BLaER1 (cell line): ENCODE results near the gene SUPT16H.
A peak's percentile ranks its signal among the peaks of the same experiment; 100 is the strongest.

Source experiments
- H3K27ac ChIP-seq: shearing (Covaris generic); formaldehyde crosslinking; 2 replicates; pipeline ENCODE4 v1.8.1; 2022
- H3K27me3 ChIP-seq: shearing (Covaris generic); formaldehyde crosslinking; 2 replicates; pipeline ENCODE4 v1.8.1; 2022
- H3K36me3 ChIP-seq: shearing (Covaris generic); formaldehyde crosslinking; 2 replicates; pipeline ENCODE4 v1.8.1; 2022
- H3K4me1 ChIP-seq: shearing (Covaris generic); formaldehyde crosslinking; 2 replicates; pipeline ENCODE4 v1.8.1; 2022
- H3K4me2 ChIP-seq: shearing (Covaris generic); formaldehyde crosslinking; 2 replicates; pipeline ENCODE4 v1.8.1; 2022
- H3K4me3 ChIP-seq: shearing (Covaris generic); formaldehyde crosslinking; 2 replicates; pipeline ENCODE4 v1.8.1; 2022
- H3K9ac ChIP-seq: shearing (Covaris generic); formaldehyde crosslinking; 2 replicates; pipeline ENCODE4 v1.8.1; 2022
- H3K9me3 ChIP-seq: shearing (Covaris generic); formaldehyde crosslinking; 2 replicates; pipeline ENCODE4 v1.8.1; 2022
- H4K20me1 ChIP-seq: shearing (Covaris generic); formaldehyde crosslinking; 2 replicates; pipeline ENCODE4 v1.8.1; 2022
- Cebpa-rat ChIP-seq: shearing (Covaris generic); IDR thresholded peaks from 2 replicates; pipeline ENCODE4 v1.8.1; 2022

Gene SUPT16H

DNA sequence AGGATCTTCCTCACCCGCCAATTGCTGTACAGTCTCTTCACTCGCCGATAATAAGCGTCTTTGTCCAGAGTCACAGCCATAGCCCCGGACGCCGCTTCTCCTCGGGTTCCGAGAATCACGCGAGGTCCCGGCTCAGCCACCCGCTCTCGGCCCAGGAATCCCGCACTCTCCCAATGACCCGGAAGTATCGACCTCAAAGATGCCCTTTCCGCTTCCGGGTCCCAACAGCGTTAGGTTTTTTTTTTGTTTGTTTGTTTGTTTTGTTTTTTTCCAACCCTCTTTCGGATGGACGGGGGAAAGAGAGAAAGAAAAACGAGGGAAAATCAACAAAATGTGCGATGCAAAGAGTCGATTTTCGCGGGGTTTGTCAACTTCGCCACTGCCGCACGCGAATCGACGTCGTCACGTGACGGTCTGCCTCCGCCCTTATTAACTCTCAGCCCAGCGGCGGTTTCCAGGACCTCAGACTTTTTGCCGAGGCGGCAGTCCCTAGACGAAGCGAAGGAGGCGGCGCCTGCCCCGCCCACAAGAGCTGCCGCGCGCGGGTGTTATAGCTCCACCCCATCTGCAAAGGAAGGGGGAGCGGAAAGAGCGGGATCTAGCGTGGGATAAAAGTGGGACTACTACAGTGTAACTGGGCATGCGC lies at the start of gene SUPT16H:
SUPT16H (minus strand) TSS at position 172 of the 646 bp plus-strand sequence; CDS start at position 80, 92 bp downstream.
- Histone ChIP-seq H3K9ac (peak within 1 kb of the TSS; percentile 95), H3K27me3 (no peaks in the 10 kb centered on the region), H3K4me3 (peak within 1 kb of the TSS; percentile 78), H4K20me1 (peaks cover 35% of the 10 kb centered on the region), H3K9me3 (no peaks in the 10 kb centered on the region), H3K4me1 (peaks cover 45% of the 10 kb centered on the region), H3K4me2 (peak within 1 kb of the TSS; percentile 87), H3K36me3 (peaks cover 54% of the 10 kb centered on the region), H3K27ac (peak within 1 kb of the TSS; percentile 94)
- no peak for TF ChIP-seq Cebpa-rat

DNA sequence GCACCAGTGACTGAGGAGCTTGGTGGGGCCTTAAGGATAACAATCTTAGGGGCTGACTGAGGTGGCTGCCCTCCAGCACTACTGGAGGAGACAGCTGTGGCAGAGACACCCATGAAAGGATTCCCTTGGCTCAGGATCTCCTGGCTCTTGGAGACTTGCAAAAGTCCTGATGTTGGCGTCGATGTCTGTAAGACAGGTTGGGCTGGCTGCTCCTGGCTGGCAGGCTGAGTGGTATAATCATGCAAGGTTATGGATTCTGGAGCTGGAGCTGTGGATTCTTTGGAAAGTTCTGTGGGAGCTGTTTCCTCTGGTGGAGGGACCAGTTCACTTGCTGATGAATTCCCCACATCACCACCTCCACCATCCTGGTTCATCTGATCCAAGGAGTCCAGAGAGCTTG lies 47.3 kb upstream of the SUPT16H start:
- H3K36me3 ChIP-seq, result peaks cover 68% of the 10 kb centered on the region

DNA sequence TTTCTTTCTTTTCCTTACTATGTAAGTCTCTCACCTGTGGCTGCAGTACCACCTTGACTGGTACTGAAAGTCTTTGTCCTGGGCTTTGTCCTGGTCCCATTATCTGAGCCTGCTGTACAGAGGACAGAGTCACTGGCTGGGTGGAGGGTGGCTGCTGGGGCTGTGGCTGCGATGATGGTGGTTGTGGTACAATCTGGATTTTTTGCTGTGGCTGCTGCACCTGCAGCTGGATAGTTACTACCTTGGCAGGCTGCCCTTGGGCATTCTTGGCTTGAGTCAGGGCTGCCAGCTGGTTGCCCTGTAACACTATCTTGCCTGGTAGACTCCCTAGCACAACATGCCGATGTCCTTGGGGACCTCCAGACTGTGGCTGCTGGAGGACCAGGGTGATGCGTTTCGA lies 45.1 kb upstream of the SUPT16H start:
- Histone ChIP-seq H3K27ac (no peak overlapping the region), H3K9me3 (no peaks in the 10 kb centered on the region), H3K36me3 (peaks cover 89% of the 10 kb centered on the region), H3K4me2 (no peak overlapping the region), H3K4me3 (no peak overlapping the region), H4K20me1 (peaks cover 79% of the 10 kb centered on the region), H3K27me3 (no peaks in the 10 kb centered on the region), H3K4me1 (no peaks in the 10 kb centered on the region), H3K9ac (no peak overlapping the region)
- no peak for TF ChIP-seq Cebpa-rat

More for the DNA sequence above, 47.3 kb upstream of the SUPT16H start:
- H3K9ac ChIP-seq, result no peak overlapping the region
- H4K20me1 ChIP-seq, result peaks cover 97% of the 10 kb centered on the region
- H3K9me3 ChIP-seq, result no peaks in the 10 kb centered on the region
- no peak overlapping the region for H3K4me3 ChIP-seq
- H3K4me1 ChIP-seq, result peaks cover 13% of the 10 kb centered on the region
- no peak overlapping the region for H3K4me2 ChIP-seq
- no peak overlapping the region for H3K27ac ChIP-seq
- H3K27me3 ChIP-seq, result no peaks in the 10 kb centered on the region
- TF ChIP-seq Cebpa-rat, result no peak

- Histone ChIP-seq H3K4me1 (no peaks in the 10 kb centered on the region), H3K27ac (no peak overlapping the region)
These were observed 42.9 kb upstream of the SUPT16H start for GRCh38 chr14:21426692-21427091.

GRCh38 chr14:21419528-21419927 lies 35.7 kb upstream of the SUPT16H start:
- Histone ChIP-seq H3K4me3 (no peak overlapping the region), H4K20me1 (peaks cover 53% of the 10 kb centered on the region), H3K4me2 (no peak overlapping the region), H3K4me1 (no peaks in the 10 kb centered on the region), H3K9me3 (no peaks in the 10 kb centered on the region), H3K27ac (no peak overlapping the region), H3K27me3 (no peaks in the 10 kb centered on the region), H3K36me3 (peaks cover 96% of the 10 kb centered on the region), H3K9ac (no peak overlapping the region)
- TF ChIP-seq Cebpa-rat, result no peak

More at GRCh38 chr14:21426692-21427091, 42.9 kb upstream of the SUPT16H start:
- no peak for TF ChIP-seq Cebpa-rat
- Histone ChIP-seq H3K4me3 (no peak overlapping the region), H3K9ac (no peak overlapping the region), H3K27me3 (no peaks in the 10 kb centered on the region), H3K9me3 (no peaks in the 10 kb centered on the region), H4K20me1 (peaks cover 77% of the 10 kb centered on the region), H3K4me2 (no peak overlapping the region), H3K36me3 (peaks cover 99% of the 10 kb centered on the region)

DNA sequence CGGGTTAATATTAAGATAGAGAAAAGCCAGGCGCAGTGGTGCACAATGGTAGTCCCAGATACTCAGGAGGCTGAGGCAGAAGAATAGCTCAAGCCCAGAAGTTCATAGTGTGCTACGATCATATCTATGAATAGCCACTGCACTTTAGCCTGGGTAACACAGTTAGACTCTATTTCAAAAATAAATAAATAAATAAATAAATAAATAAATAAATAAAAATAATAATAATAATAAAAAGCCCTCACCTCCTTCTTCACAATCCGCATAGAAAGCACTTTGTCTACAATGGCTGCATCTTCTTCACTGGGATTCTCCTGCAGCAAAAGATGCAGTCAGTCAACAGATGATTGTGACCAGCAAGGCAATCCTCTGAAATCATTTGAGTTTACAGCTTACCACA lies 31.5 kb upstream of the SUPT16H start:
- Histone ChIP-seq H3K27me3 (no peaks in the 10 kb centered on the region), H3K27ac (no peak overlapping the region), H3K36me3 (peaks cover 96% of the 10 kb centered on the region), H3K4me3 (no peak overlapping the region), H3K4me2 (no peak overlapping the region), H3K9me3 (no peaks in the 10 kb centered on the region), H3K4me1 (no peaks in the 10 kb centered on the region), H3K9ac (no peak overlapping the region), H4K20me1 (peaks cover 28% of the 10 kb centered on the region)
- TF ChIP-seq Cebpa-rat, result no peak

DNA sequence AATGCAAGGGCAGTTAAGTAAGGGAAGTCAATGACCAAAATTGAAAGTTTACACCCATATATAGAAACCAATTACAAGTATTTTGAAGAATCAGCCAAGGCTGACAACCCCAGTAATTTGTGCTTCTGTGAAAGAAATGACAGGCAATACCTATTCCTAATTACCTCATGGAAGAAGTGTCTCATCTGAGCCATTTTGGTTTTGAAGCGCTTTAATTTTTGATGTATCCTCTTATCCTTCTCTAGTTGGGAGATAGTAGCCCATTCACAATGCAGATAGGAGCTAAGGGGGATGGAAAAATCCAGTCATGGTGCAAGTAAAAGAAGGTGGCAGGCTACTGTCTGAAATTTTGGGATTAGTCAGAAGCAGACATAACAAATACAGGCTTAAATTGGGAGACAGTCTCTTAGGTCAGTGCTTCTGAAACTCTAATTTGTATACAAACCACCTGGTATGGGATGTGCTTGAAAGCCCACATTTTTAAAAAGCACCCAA lies 30.4 kb upstream of the SUPT16H start:
- no peaks in the 10 kb centered on the region for H3K27me3 ChIP-seq
- H3K36me3 ChIP-seq, result peaks cover 96% of the 10 kb centered on the region
- no peak overlapping the region for H3K27ac ChIP-seq
- H3K9ac ChIP-seq, result no peak overlapping the region
- no peaks in the 10 kb centered on the region for H3K4me1 ChIP-seq
- no peak overlapping the region for H3K4me3 ChIP-seq
- TF ChIP-seq Cebpa-rat, result no peak
- no peak overlapping the region for H3K4me2 ChIP-seq
- H4K20me1 ChIP-seq, result peaks cover 16% of the 10 kb centered on the region
- H3K9me3 ChIP-seq, result no peaks in the 10 kb centered on the region

GRCh38 chr14:21408147-21408546 lies 24.3 kb upstream of the SUPT16H start:
- no peak overlapping the region for H3K4me3 ChIP-seq
- no peak overlapping the region for H3K4me2 ChIP-seq
- H3K36me3 ChIP-seq, result peaks cover 99% of the 10 kb centered on the region
- H3K4me1 ChIP-seq, result no peaks in the 10 kb centered on the region
- H3K9ac ChIP-seq, result no peak overlapping the region
- no peak for TF ChIP-seq Cebpa-rat
- no peak overlapping the region for H3K27ac ChIP-seq
- H3K27me3 ChIP-seq, result no peaks in the 10 kb centered on the region
- no peaks in the 10 kb centered on the region for H3K9me3 ChIP-seq
- 0 out of 2 replicates have a peak, but pooled peaks cover 7% of the 10 kb centered on the region for H4K20me1 ChIP-seq

DNA sequence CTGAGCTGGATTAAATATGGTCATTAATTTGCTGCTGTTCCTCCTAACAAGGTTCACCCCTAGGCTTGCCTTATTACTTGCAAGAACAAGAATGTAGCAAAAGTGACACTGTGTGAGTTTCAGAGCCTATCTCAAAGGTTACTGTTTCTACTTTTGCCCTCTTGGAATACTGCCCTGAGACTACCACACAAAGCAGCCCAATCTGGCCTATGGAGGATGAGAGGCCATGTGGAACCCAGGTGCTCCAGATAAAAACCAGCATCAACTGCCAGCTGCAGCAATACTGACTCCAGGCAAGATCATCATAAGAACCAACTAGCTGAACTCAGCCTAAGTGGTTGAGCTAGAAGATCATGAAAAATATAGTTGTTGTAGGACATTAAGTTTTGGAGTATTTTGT lies 22.4 kb upstream of the SUPT16H start:
- Histone ChIP-seq H3K4me2 (no peak overlapping the region), H3K36me3 (peaks cover 99% of the 10 kb centered on the region), H4K20me1 (0 out of 2 replicates have a peak, but pooled peaks cover under 1% of the 10 kb centered on the region)

DNA sequence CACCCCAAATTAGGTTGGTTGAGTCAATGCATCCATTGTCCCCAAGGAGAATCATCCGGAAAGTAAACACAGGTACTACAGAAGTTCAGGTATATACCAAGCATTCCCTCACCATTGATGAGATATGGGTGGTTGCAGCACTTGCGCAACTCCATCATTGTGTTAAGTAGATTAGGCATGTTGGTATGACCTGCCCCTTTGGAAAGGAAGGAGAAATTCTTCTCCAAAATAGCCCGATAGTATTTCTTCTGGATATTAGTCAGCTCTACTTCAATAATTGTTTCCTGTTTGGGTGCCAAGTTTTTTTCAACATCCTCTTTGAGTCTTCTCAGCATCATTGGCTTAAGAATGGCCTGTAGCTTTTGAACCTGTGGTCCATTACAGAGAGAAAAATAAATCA lies 21.3 kb upstream of the SUPT16H start:
- Histone ChIP-seq H4K20me1 (no peaks in the 10 kb centered on the region), H3K27ac (no peak overlapping the region), H3K4me1 (no peaks in the 10 kb centered on the region), H3K4me3 (no peak overlapping the region), H3K4me2 (no peak overlapping the region), H3K9me3 (no peaks in the 10 kb centered on the region), H3K9ac (no peak overlapping the region), H3K27me3 (no peaks in the 10 kb centered on the region), H3K36me3 (peaks cover 99% of the 10 kb centered on the region)
- 0 out of 2 replicates have a peak, but pooled peaks have one; percentile 17 for TF ChIP-seq Cebpa-rat

More for the DNA sequence above, 22.4 kb upstream of the SUPT16H start:
- Histone ChIP-seq H3K9ac (no peak overlapping the region), H3K9me3 (no peaks in the 10 kb centered on the region), H3K27ac (no peak overlapping the region), H3K4me3 (no peak overlapping the region), H3K4me1 (no peaks in the 10 kb centered on the region), H3K27me3 (no peaks in the 10 kb centered on the region)
- no peak for TF ChIP-seq Cebpa-rat
